Measurements from ENCODE around the gene NFATC1.

Gene NFATC1

DNA sequence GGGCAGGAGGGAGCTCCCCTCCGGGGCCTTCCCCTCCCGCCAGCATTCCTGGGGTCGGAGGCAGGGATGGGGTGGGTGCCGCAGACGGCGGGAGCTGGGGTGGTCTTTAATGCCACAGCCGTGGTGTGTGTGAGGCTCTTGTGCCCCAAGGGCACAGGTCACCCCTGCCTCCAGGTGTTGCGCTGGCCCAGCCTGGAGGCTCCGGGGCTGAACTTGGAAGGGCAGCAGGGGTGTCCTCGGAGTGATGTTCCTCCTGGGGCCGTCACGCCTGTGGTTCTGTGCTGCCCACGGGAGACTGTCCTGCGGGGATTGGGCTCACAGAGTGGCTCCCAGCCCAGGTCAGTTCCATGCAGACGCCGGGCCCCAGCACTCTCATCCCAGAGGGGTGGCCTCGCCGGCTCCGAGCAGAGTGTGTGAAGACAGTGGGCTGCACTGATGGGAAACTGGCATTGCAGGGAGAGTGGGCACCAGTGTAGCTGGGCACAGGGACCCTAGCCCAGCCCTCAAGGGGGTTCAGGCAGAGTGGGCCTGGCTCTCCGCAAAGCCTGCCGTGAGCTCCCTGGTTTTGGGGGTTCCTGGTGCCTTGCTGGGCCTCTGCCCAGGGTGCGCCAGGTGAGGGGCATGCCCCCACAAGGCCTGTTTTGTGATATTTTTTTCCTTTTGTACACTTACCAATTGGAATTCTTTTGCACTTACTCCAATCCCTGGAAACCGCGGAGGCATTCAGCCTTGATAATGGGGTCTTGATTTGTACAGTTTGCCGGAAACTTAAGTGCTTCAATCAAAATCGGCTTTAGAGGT lies 56.7 kb downstream of the NFATC1 start:
- H3K36me3 ChIP-seq (ENCODE audit: insufficient read depth, low read length): no peaks in the 10 kb centered on the region
- no peak overlapping the region for H3K4me3 ChIP-seq (ENCODE audit: low read length)
- H3K4me2 ChIP-seq (ENCODE audit: low read length): no peak overlapping the region
- H3K4me1 ChIP-seq (ENCODE audit: control insufficient read depth, insufficient read depth, low read length): no peaks in the 10 kb centered on the region
- H3K27me3 ChIP-seq (ENCODE audit: control insufficient read depth, insufficient read depth, low read length): no peaks in the 10 kb centered on the region
- H3K9me3 ChIP-seq (replicated peaks; ENCODE audit: low read length): no peaks in the 10 kb centered on the region
- H3K9ac ChIP-seq (ENCODE audit: low read depth, low read length): no peak overlapping the region

DNA sequence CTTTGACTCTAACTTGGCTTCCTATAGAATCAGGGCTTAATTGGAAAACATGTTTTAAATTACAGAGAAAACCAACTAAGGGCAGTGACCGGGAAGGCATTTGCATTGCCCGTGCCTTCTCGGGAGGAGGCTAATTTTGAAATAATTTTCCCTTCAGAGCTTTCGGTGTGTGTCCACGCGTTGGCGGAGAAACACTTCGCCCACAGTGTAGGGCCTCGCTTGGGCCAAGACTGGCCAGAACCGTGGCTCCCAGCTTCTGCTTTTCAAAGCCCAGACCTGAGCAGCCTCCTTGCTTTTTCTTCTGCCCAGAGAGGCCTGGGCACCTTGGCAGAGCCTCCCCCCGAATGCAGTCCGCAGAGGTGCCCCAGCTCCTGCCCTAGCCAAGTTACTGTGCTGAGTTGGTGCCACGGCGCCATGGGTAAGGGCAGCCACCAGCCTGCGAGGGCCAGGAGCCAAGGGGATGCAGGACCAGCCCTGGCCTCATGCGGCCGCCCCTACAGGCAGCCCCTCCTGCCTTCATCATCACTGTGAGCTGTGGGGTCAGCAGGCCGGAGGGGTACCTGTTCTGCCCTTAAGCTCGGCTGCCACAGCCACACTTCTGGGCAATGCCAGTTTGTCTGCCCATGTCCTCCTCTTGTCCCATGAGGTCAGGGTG lies 57.4 kb downstream of the NFATC1 start:
- H3K4me3 ChIP-seq (ENCODE audit: low read length): no peak overlapping the region
- peaks cover under 1% of the 10 kb centered on the region for H3K4me1 ChIP-seq (ENCODE audit: control insufficient read depth, insufficient read depth, low read length)
- H3K36me3 ChIP-seq (ENCODE audit: insufficient read depth, low read length): no peaks in the 10 kb centered on the region
- H3K9me3 ChIP-seq (replicated peaks; ENCODE audit: low read length): no peaks in the 10 kb centered on the region
- H3K4me2 ChIP-seq (ENCODE audit: low read length): no peak overlapping the region
- H3K9ac ChIP-seq (ENCODE audit: low read depth, low read length): no peak overlapping the region
- no peaks in the 10 kb centered on the region for H3K27me3 ChIP-seq (ENCODE audit: control insufficient read depth, insufficient read depth, low read length)

DNA sequence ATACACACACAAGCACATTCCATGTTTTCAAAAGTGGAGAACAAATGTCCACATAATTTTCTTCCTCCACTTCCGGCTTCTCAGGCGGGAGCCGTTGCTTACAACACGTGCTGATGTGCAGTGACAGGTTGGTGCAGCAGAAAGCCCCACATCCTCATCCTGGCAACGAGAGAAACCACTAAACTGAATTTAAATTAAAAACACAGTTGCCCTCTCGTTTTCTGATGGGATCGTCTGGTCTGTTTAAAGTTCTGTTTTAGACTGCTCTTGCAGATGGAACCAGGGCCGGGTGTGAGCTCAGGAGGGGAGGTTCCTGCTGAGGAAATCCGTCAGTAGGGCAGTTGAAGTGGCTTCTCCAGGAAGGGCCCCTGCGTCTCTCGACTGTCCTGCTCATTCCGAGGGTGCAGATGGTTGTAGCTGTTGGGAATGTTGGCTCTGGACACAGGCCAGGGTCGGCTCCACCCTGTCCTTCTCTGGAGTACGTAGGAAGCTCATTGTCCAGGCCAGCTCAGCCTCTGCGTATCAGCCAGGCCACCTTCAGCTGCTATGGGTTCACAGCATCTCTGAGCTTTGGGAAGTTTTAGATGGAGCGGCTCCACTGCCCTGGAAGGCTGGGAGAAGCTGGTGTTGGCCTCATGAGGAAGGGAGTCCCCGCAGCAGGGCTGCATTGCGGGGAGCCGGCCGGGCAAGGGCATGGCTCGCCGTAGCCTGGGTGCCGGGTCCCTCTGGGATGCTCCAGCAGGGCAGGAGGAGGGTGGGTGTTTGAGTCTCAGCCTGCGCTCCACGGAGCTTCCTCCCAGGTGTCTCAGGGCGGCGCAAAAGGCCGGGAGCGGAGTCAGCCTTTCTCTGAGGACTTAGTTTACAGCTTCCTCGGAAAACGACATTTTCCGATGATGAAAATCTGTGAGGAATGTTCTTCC lies 58.3 kb downstream of the NFATC1 start:
- H3K4me1 ChIP-seq (ENCODE audit: control insufficient read depth, insufficient read depth, low read length): peaks cover 6% of the 10 kb centered on the region
- H3K4me2 ChIP-seq (ENCODE audit: low read length): no peak overlapping the region
- H3K4me3 ChIP-seq (ENCODE audit: low read length): no peak overlapping the region
- no peaks in the 10 kb centered on the region for H3K36me3 ChIP-seq (ENCODE audit: insufficient read depth, low read length)
- H3K27me3 ChIP-seq (ENCODE audit: control insufficient read depth, insufficient read depth, low read length): no peaks in the 10 kb centered on the region
- no peak overlapping the region for H3K9ac ChIP-seq (ENCODE audit: low read depth, low read length)
- no peaks in the 10 kb centered on the region for H3K9me3 ChIP-seq (replicated peaks; ENCODE audit: low read length)

DNA sequence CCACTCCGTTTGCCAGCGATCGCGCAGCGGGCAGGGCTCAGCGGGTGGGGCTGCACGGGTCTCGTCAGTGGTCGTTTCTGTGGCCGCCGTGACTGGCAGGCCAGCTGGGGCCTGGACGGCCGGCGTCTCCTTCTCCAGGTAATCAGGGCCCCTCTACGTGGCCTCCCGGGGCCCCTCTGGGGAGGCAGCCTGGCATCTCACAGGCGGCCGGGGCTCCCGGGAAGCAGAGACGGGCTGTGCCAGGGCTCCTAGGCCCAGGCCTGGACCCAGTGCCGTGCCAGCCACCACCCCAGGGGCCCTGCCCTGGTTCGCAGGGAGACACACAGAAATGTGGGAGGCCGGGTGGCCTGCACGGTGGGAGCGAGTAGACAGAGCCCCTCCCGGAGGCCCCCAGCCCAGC lies 59.5 kb downstream of the NFATC1 start:
- H3K4me1 ChIP-seq (ENCODE audit: control insufficient read depth, insufficient read depth, low read length): peaks cover 6% of the 10 kb centered on the region
- no peaks in the 10 kb centered on the region for H3K9me3 ChIP-seq (replicated peaks; ENCODE audit: low read length)
- H3K4me3 ChIP-seq (ENCODE audit: low read length): no peak overlapping the region
- no peaks in the 10 kb centered on the region for H3K36me3 ChIP-seq (ENCODE audit: insufficient read depth, low read length)
- H3K9ac ChIP-seq (ENCODE audit: low read depth, low read length): no peak overlapping the region
- H3K4me2 ChIP-seq (ENCODE audit: low read length): no peak overlapping the region
- H3K27me3 ChIP-seq (ENCODE audit: control insufficient read depth, insufficient read depth, low read length): no peaks in the 10 kb centered on the region

DNA sequence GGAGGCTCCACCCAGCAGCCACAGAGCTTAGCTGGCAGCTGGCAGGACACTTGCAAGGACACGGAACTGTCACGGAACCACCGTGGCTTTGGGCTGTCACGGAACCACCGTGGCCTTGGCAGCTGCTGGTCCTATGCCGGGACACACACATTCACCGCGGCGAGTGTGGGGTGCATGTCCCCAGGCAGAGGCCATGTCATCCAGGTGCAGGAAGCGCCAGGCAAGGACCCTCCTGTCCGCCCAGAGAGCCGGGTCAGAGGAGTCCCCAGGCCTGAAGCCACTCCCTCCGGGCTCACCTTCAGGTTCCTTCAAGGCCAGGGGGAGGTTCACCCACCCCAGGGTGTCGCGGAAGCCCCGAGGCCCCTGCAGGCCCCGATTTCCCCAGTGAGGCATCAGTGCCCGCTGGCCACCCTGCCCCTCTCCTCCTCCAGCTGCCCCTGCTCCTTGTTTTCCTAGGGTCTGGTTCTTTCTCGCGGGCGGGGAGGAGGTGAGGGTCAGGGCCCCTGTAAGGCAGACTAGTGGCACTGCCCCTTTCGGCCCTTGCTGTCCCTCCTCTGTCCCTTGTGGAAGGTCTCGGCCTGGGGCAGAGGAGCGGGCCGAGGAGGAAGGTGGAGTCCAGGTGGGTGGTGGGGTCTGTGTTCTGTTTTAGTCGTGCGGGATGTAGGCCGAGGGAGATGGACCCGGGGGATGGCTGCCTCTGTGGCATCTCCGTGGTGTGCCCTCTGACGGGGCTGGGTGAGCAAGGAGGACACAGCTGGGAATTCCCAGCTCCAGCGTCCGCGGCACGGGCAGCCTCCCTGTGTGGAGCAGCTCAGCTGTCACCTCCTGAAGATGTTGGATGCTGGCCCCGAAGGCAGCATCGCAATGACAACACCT lies 60.6 kb downstream of the NFATC1 start:
- Histone ChIP-seq H3K36me3 (ENCODE audit: insufficient read depth, low read length) (no peaks in the 10 kb centered on the region), H3K9me3 (replicated peaks; ENCODE audit: low read length) (no peaks in the 10 kb centered on the region), H3K4me1 (ENCODE audit: control insufficient read depth, insufficient read depth, low read length) (peaks cover 6% of the 10 kb centered on the region), H3K9ac (ENCODE audit: low read depth, low read length) (no peak overlapping the region), H3K4me2 (ENCODE audit: low read length) (no peak overlapping the region), H3K4me3 (ENCODE audit: low read length) (no peak overlapping the region), H3K27me3 (ENCODE audit: control insufficient read depth, insufficient read depth, low read length) (no peaks in the 10 kb centered on the region)

DNA sequence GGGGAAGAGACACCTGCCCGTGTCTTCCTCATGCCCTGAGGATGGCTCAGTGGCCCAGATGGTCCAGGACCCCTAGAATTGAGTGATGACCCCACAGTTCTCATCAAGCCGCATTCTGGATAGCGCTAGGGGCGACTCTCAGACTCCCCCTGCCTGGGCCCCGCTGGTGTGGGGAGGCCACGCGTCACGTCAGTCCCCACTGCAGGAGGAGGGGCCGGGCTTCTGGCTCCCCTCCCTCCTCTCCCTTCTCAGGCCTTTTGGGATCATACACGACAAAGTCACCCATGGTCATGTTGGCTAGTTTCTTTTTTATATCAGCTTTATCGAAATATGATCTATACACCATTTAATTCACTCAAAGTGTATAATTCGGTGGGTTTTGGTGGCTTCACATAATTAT lies 61.5 kb downstream of the NFATC1 start:
- Histone ChIP-seq H3K9me3 (replicated peaks; ENCODE audit: low read length) (no peaks in the 10 kb centered on the region), H3K4me1 (ENCODE audit: control insufficient read depth, insufficient read depth, low read length) (peaks cover 6% of the 10 kb centered on the region), H3K36me3 (ENCODE audit: insufficient read depth, low read length) (no peaks in the 10 kb centered on the region), H3K27me3 (ENCODE audit: control insufficient read depth, insufficient read depth, low read length) (no peaks in the 10 kb centered on the region), H3K4me2 (ENCODE audit: low read length) (no peak overlapping the region), H3K4me3 (ENCODE audit: low read length) (no peak overlapping the region), H3K9ac (ENCODE audit: low read depth, low read length) (no peak overlapping the region)

DNA sequence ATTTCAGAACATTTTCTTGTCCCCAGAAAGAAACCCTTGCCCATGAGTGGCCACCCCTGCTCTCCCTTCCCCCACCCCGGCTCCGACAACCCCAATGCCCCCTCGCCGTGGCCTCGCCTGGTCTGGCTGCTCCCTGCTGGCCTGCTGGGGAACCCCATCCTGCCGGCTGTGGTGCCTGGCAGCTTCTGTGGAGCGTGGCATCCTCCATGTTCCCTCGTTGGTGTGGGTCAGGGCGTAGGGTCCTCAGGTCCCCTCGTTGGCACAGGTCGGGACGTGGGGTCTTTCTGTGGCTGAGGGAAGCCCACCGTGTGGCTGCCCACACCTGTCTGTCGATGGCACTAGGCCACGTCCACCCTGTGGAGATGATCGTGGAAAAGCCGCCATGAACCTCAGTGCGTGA lies 61.9 kb downstream of the NFATC1 start:
- Histone ChIP-seq H3K4me3 (ENCODE audit: low read length) (no peak overlapping the region), H3K27me3 (ENCODE audit: control insufficient read depth, insufficient read depth, low read length) (no peaks in the 10 kb centered on the region), H3K9ac (ENCODE audit: low read depth, low read length) (no peak overlapping the region), H3K4me1 (ENCODE audit: control insufficient read depth, insufficient read depth, low read length) (peaks cover 6% of the 10 kb centered on the region), H3K4me2 (ENCODE audit: low read length) (no peak overlapping the region), H3K36me3 (ENCODE audit: insufficient read depth, low read length) (no peaks in the 10 kb centered on the region), H3K9me3 (replicated peaks; ENCODE audit: low read length) (no peaks in the 10 kb centered on the region)

DNA sequence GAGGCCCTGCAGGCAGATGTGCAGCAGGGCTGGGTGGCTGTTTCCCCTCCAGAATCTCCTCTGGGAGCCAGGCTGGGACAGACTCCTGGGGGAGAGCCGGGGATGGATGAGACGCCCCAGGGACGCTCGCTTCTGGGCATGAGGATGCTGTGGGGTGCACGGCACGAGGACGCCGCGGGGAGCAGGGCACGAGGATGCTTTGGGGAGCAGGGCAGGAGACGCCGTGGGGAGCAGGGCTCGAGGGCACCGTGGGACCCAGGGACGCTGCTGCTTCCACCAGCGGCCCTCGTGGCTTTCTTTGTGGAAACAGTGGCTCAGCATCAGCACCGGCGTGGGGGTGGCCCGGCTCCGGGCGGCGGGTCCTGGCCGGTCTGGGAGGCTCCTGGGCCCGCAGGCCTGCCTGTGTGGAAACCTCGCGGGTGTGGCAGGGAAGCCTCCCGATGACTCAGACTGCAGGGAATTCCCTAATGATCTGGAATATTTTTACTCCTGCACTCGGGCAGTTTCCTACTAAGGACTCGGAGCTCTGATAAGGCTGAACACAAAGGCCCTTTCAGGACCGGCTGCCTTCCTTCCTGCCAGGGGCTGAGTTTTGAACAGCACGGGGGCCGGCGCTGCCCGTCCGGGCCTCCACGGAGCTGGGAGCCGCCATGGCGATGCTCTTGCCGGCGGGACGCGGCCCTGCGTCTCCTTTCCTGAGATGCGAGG lies 62.6 kb downstream of the NFATC1 start:
- Histone ChIP-seq H3K4me3 (ENCODE audit: low read length) (no peak overlapping the region), H3K9me3 (replicated peaks; ENCODE audit: low read length) (no peaks in the 10 kb centered on the region), H3K27me3 (ENCODE audit: control insufficient read depth, insufficient read depth, low read length) (no peaks in the 10 kb centered on the region), H3K4me1 (ENCODE audit: control insufficient read depth, insufficient read depth, low read length) (peaks cover 6% of the 10 kb centered on the region), H3K36me3 (ENCODE audit: insufficient read depth, low read length) (no peaks in the 10 kb centered on the region), H3K4me2 (ENCODE audit: low read length) (no peak overlapping the region), H3K9ac (ENCODE audit: low read depth, low read length) (no peak overlapping the region)

DNA sequence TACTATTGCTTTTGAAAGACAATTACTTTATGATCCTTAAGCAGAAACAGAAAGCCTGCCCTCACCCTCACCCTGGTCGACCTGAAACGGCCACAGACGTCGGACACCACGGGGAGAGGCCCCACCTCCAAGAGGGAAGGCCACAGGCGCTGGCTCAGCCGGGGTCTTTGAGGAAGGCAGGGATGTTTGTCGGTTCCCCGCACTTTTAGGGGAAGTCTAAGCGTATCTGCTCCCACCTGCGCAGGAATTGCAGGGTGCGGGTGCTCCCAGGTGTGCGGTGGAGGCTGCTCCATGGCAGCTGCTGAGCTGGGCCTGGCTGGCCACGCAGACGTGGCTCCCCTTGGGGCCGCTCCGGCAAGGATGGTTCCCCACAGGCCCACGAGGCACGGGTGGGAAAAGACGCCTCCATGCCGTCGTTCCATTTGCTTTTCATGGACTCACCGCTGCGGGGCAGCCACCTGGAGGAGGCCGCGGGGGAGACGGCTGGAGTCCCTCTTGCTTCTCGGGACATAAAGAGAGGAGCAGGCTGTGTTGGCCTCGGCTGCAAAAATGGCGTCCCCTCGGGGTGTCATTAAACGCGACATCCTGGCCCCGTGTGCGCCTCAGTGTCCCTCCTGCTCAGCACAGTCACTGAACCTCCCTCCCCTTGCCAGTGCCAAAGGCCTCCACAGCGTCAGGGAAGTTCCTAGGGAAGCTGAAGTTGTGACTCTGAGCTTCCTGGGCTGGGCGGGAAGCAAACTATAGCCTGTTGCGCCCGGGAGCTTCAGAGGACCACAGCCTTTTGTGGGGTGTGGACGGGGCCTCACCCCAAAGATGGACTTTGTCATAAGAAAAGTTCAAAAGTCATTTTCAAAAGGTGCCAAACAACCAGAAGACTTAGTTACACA lies 63.4 kb downstream of the NFATC1 start:
- H3K4me3 ChIP-seq (ENCODE audit: low read length): no peak overlapping the region
- H3K4me1 ChIP-seq (ENCODE audit: control insufficient read depth, insufficient read depth, low read length): peaks cover 6% of the 10 kb centered on the region
- H3K36me3 ChIP-seq (ENCODE audit: insufficient read depth, low read length): no peaks in the 10 kb centered on the region
- H3K9me3 ChIP-seq (replicated peaks; ENCODE audit: low read length): no peaks in the 10 kb centered on the region
- H3K9ac ChIP-seq (ENCODE audit: low read depth, low read length): no peak overlapping the region
- H3K27me3 ChIP-seq (ENCODE audit: control insufficient read depth, insufficient read depth, low read length): no peaks in the 10 kb centered on the region
- H3K4me2 ChIP-seq (ENCODE audit: low read length): no peak overlapping the region
